Natural killer cell treated with Interleukin-12 subunit alpha and Interleukin-12 subunit beta and Interleukin-15 and Interleukin-18, amount 100 ng/mL, for 72 hours (primary cell): ENCODE data around the gene CDH13. TPM values are rescaled to one million over a fixed set of nuclear protein-coding genes. Genes with fewer than 3 reads are reported as not detected.

Experiments
- ATAC-seq, 2 donors: fragments of 150-1000 bp; cut with Tn5 transposase in 1 of 2; sonication (Bioruptor Pico), chemical (Tn5 transposase) in 1 of 2; 2 replicates each; pipeline ENCODE4 v1.10.0; 2021
- DNase-seq: peaks from one replicate; pipeline ENCODE4 v3.0.0; 2022; ENCODE audit warnings: low spot score
- H3K27ac Mint-ChIP-seq, 2 donors: 1 replicate in 1 of 2; 2 replicates in 1 of 2; pipeline ENCODE4 v1.8.0; 2022; ENCODE audit warnings: mixed read lengths in 2 of 2, mild to moderate bottlenecking in 1 of 2, moderate library complexity in 1 of 2
- H3K27me3 Mint-ChIP-seq, 2 donors: 1 replicate in 1 of 2; 2 replicates in 1 of 2; pipeline ENCODE4 v1.8.0; 2022; ENCODE audit warnings: mixed read lengths in 2 of 2
- H3K36me3 Mint-ChIP-seq: one replicate; pipeline ENCODE4 v1.8.0; 2022; ENCODE audit warnings: mixed read lengths
- H3K4me1 Mint-ChIP-seq, 2 donors: 1 replicate in 1 of 2; 2 replicates in 1 of 2; pipeline ENCODE4 v1.8.0; 2022; ENCODE audit warnings: low read depth in 2 of 2, mixed read lengths in 2 of 2, mild to moderate bottlenecking in 1 of 2
- H3K4me3 Mint-ChIP-seq: one replicate; pipeline ENCODE4 v1.8.0; 2022; ENCODE audit warnings: mixed read lengths
- H3K9me3 Mint-ChIP-seq: 2 replicates; pipeline ENCODE4 v1.8.0; 2022; ENCODE audit warnings: mixed read lengths
- total RNA-seq, 2 donors: library from RNA; stranded (reverse); gene quantifications; one replicate each; pipeline ENCODE4 v1.2.3, GENCODE V29; 2022

CDH13 gene
- total RNA-seq, 2 donors from 2014 or later, result not detected

DNA sequence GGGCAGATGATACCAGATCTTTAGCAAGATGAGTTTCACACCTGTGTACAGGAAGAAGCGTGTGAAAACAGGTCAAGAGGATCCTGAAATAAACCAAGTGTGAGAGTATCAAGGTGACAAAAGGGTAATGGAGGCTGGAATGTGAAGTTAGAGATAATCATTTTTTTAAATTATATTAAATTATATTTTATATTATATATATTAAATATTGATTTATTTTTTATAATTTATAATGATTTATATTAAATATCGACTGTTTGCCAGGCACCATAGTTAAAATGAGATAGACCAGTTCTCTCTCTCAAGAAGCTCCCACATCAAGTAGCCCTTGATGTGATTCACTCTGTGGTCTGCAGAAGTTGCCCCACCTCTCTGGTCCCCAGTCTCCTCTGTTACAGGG, 820.8 kb downstream of the CDH13 start:
- Mint-ChIP-seq H3K4me3 (no peak overlapping the region), H3K27ac (no peak overlapping the region), H3K4me1 (no peaks in the 10 kb centered on the region), H3K27me3 (peaks cover 0 to 25% of the 10 kb centered on the region in 2 donors), H3K36me3 (no peaks in the 10 kb centered on the region), H3K9me3 (no peaks in the 10 kb centered on the region)
- no peak for DNase-seq
- no peak for ATAC-seq

GRCh38 chr16:83449861-83450260, 823.1 kb downstream of the CDH13 start:
- Mint-ChIP-seq H3K4me1 (no peaks in the 10 kb centered on the region), H3K9me3 (no peaks in the 10 kb centered on the region), H3K36me3 (no peaks in the 10 kb centered on the region), H3K4me3 (no peak overlapping the region), H3K27me3 (peaks cover 0 to 26% of the 10 kb centered on the region in 2 donors), H3K27ac (no peak overlapping the region)
- DNase-seq (no peak), ATAC-seq (no peak)

DNA sequence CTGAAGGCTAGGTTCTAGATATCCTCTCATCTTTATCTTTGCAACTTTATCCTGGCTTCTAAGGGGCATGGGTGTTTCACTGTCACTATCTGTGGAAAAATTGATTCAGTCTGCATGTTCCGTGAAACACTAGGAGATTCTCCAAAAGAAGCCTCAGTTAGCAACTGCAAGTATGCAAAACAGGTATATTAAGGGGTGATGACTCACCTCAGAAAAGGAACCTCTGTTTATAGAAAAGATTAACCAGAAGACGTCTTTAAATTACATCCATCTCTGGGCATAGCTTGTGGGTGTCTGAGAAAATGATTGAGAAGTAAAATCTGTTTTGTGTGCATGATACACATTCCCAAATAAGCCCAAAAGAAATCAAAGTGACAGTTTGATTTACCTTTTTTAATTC, 827.2 kb downstream of the CDH13 start:
- Mint-ChIP-seq H3K27ac (no peak overlapping the region), H3K27me3 (peaks cover 11 to 47% of the 10 kb centered on the region in 2 donors), H3K4me1 (no peaks in the 10 kb centered on the region), H3K4me3 (no peak overlapping the region), H3K9me3 (no peaks in the 10 kb centered on the region), H3K36me3 (no peaks in the 10 kb centered on the region)
- ATAC-seq, result no peak
- no peak for DNase-seq

GRCh38 chr16:83455716-83456115, 828.9 kb downstream of the CDH13 start:
- ATAC-seq (no peak), DNase-seq (no peak)
- Mint-ChIP-seq H3K4me1 (no peaks in the 10 kb centered on the region), H3K4me3 (no peak overlapping the region), H3K27ac (no peak overlapping the region), H3K27me3 (peaks cover 11 to 52% of the 10 kb centered on the region in 2 donors), H3K36me3 (no peaks in the 10 kb centered on the region), H3K9me3 (no peaks in the 10 kb centered on the region)

DNA sequence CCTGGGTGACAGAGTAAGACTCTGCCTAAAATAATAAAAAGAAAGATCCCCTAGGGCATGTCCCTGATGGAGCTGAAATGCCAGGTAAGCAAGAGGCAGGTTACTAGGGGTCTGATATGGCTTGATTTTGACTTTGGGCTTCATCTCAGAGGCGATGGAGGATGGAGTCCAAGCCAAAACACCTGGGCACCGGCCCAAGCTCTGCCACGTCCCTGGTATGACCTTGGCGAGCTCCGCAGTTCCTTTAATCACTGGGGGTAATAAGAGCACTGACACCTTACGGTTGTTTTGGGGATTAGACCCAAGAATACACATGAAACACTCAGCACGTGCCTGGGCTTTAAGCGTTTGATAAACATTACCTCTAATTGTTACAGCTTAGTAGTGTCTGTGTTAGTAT, 830.2 kb downstream of the CDH13 start:
- Mint-ChIP-seq H3K4me1 (no peaks in the 10 kb centered on the region), H3K27me3 (peaks cover 11 to 49% of the 10 kb centered on the region in 2 donors), H3K36me3 (no peaks in the 10 kb centered on the region), H3K9me3 (no peaks in the 10 kb centered on the region), H3K27ac (no peak overlapping the region), H3K4me3 (no peak overlapping the region)
- no peak for ATAC-seq
- no peak for DNase-seq

DNA sequence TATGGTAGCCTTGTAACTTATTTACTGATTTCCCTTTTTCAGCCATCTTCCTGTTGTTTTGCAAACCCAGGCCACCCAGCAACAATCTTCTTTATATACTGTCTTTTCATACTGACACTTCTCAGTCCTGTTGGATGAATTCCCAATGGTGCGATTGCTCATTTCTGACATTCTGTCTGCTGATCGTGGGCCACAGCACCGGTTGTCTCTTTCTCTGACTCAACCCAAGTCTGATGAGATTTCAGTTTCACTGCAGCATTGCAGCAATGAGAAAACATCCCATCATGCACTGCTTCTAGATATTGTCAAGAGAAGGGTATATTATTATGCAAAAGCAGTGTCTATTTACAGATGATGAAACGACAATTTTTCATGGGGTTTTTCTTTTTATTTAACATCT, 831.8 kb downstream of the CDH13 start:
- Mint-ChIP-seq H3K4me1 (no peaks in the 10 kb centered on the region), H3K36me3 (no peaks in the 10 kb centered on the region), H3K9me3 (no peaks in the 10 kb centered on the region), H3K4me3 (no peak overlapping the region), H3K27me3 (peaks cover 13 to 37% of the 10 kb centered on the region in 2 donors), H3K27ac (no peak overlapping the region)
- no peak for DNase-seq
- ATAC-seq, result peak in 1 of 2 donors; percentile 37

- H3K36me3 Mint-ChIP-seq, result no peaks in the 10 kb centered on the region
- ATAC-seq (no peak), DNase-seq (no peak)
- H3K27ac Mint-ChIP-seq, result no peak overlapping the region
- no peaks in the 10 kb centered on the region for H3K4me1 Mint-ChIP-seq
- H3K27me3 Mint-ChIP-seq, result peaks cover 2 to 5% of the 10 kb centered on the region in 2 donors
- H3K4me3 Mint-ChIP-seq, result no peak overlapping the region
- no peaks in the 10 kb centered on the region for H3K9me3 Mint-ChIP-seq
Observed at GRCh38 chr16:83464991-83465390, 838.2 kb downstream of the CDH13 start.

- no peaks in the 10 kb centered on the region for H3K9me3 Mint-ChIP-seq
Observed at GRCh38 chr16:83470416-83470815, 843.6 kb downstream of the CDH13 start.

DNA sequence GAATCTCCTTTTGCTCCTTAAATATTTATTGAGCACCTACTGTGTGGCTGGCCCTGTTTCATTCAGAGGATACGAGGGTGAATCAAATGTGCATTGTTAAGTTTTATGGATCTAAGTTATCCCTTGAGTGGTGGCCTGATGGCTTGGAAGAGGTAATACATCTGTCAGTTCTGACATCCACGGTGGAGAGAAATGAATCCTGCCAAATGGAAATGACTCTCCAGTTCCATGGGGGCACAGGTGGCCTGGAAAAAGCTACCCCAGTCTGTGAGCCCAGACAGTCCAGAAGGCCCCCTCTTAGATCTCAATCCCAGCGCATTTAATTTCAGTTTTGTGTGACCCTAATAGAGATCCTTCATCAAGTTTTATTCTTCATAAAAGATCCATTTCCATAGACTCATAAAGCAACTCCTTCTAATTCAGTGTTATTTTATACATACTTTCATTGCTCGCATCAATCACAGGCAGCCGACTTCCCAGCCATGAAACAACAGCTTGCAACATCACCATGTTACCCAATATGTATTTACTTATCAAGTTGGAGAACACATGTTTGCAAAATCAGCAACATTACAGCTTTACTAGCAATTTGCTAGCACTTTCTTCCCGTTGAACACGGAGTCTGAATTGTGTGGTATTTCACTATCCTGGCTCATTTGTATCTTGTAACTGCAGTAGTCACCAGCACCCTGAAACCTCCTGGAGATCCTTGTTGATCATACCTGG, 846.2 kb downstream of the CDH13 start:
- no peak overlapping the region for H3K27ac Mint-ChIP-seq
- H3K4me3 Mint-ChIP-seq, result no peak overlapping the region
- no peaks in the 10 kb centered on the region for H3K36me3 Mint-ChIP-seq
- H3K9me3 Mint-ChIP-seq, result no peaks in the 10 kb centered on the region
- H3K27me3 Mint-ChIP-seq, result peaks cover 0 to 10% of the 10 kb centered on the region in 2 donors
- no peak for ATAC-seq
- DNase-seq, result no peak
- no peaks in the 10 kb centered on the region for H3K4me1 Mint-ChIP-seq

More at GRCh38 chr16:83470416-83470815, 843.6 kb downstream of the CDH13 start:
- Mint-ChIP-seq H3K4me3 (no peak overlapping the region), H3K4me1 (no peaks in the 10 kb centered on the region), H3K36me3 (no peaks in the 10 kb centered on the region), H3K27me3 (peaks cover 0 to 10% of the 10 kb centered on the region in 2 donors), H3K27ac (no peak overlapping the region)
- no peak for ATAC-seq
- no peak for DNase-seq

DNA sequence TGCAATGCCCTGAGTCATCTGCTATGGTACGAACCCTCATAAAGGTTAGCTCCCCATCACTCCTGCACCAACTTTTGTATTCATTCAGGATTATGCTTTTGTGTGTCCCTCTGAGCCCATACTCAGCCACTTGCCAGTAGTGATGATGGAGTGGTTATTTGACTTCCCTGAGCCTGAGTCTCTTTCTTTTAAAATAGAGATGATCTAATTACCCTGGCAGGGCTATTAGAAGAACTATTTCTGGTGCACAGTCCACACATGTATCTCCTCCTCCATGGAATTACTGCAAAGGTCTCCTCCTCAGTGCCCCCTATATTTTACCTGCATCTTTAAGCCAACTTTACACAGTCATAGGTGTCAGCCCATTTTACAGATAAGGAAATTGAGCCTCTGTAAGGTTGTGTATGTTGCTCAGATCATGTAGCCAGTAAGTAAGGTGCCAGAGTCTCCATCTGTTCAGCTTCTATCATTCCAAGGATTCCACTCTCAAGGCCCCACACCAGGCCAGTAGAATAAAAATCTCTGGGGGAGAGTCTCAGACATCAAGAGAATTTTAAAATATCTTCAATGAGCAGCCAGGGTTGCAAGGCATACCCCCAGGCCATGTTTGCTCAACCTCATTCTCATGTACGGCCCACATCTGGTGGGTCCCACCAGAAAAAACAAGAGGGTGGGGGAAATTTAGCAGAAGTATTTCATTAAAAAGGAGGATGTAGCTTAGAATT, 847.3 kb downstream of the CDH13 start:
- no peak for ATAC-seq
- Mint-ChIP-seq H3K27me3 (peaks cover 0 to 10% of the 10 kb centered on the region in 2 donors), H3K9me3 (no peaks in the 10 kb centered on the region), H3K4me1 (no peaks in the 10 kb centered on the region), H3K4me3 (no peak overlapping the region), H3K36me3 (no peaks in the 10 kb centered on the region), H3K27ac (no peak overlapping the region)
- no peak for DNase-seq

- Mint-ChIP-seq H3K4me3 (no peak overlapping the region), H3K36me3 (no peaks in the 10 kb centered on the region), H3K27ac (no peak overlapping the region), H3K9me3 (no peaks in the 10 kb centered on the region), H3K27me3 (peaks cover 0 to 10% of the 10 kb centered on the region in 2 donors), H3K4me1 (no peaks in the 10 kb centered on the region)
- ATAC-seq (no peak), DNase-seq (no peak)
Observed at GRCh38 chr16:83475108-83475507, 848.3 kb downstream of the CDH13 start.

DNA sequence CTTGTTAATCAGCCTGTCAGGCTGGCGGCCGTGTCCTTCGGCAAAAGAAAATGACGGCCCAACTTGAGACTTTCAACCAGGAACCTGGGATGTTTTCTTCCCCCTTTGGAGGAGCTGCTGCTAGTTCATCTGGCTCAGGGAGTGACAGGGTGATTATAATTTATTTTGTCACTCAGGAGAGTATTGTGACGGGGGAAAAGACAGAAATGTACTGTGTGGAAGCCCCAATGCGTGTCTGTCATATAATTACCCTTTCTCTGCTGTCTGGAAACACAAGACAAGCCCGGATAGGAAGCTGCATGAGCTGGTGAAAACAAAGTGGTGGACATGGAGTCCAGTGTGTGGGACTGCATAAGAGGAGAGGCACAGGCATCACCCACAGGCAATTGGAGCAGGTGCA, 854.8 kb downstream of the CDH13 start:
- DNase-seq, result no peak
- Mint-ChIP-seq H3K4me1 (no peaks in the 10 kb centered on the region), H3K4me3 (no peak overlapping the region), H3K27ac (no peak overlapping the region), H3K36me3 (no peaks in the 10 kb centered on the region), H3K9me3 (no peaks in the 10 kb centered on the region), H3K27me3 (peaks cover 2 to 7% of the 10 kb centered on the region in 2 donors)
- ATAC-seq, result no peak

- Mint-ChIP-seq H3K27ac (no peak overlapping the region), H3K27me3 (peaks cover 2 to 15% of the 10 kb centered on the region in 2 donors), H3K4me1 (no peaks in the 10 kb centered on the region), H3K4me3 (no peak overlapping the region), H3K9me3 (no peaks in the 10 kb centered on the region), H3K36me3 (no peaks in the 10 kb centered on the region)
- peak in 1 of 2 donors; percentile 38 for ATAC-seq
- no peak for DNase-seq
Observed at GRCh38 chr16:83482545-83483162, 855.9 kb downstream of the CDH13 start.

DNA sequence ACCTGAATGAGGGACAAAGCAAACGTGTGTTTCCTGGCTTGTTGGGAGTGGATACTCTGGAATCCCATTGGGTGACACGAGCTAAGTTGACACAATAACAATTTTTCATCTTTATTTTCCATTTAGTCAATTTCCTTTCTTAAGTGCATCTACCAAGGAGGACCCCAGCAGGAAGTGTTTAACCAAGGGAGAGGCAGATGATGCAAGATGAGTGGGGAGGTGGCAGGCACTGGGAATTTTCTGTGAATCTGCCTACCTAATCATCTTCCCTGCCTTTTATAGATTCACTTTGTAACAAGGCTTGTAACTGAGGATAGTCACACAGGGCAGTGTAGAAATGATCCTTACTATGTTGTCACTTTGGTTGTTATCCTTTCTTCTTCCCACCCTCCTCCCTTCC, 863.3 kb downstream of the CDH13 start:
- Mint-ChIP-seq H3K27ac (no peak overlapping the region), H3K4me1 (no peaks in the 10 kb centered on the region), H3K9me3 (no peaks in the 10 kb centered on the region), H3K27me3 (peaks cover 2 to 34% of the 10 kb centered on the region in 2 donors), H3K4me3 (no peak overlapping the region), H3K36me3 (no peaks in the 10 kb centered on the region)
- no peak for ATAC-seq
- no peak for DNase-seq
